Small intestine (tissue), 7 donors: ENCODE data around the gene EPHA2. TPM values are rescaled to one million over a fixed set of nuclear protein-coding genes. Genes with fewer than 3 reads are reported as not detected.

ENCODE experiments used
- DNase-seq, 2 donors: peaks; one replicate each; pipeline versions ENCODE4 v3.0.0 to v3.0.0-alpha.2; 2013
- FAIRE-seq: peaks from 2 replicates; lab custom pipeline; 2012; peaks lifted over from hg19 to GRCh38; lab: Jason Lieb, UNC
- H3K27ac ChIP-seq, 3 donors: one replicate each; pipeline ENCODE4 v1.5.1; 2013; ENCODE audit warnings: low read length in 2 of 3, mild to moderate bottlenecking in 2 of 3, control low read depth in 1 of 3, inconsistent platforms in 1 of 3, low read depth in 1 of 3, moderate library complexity in 1 of 3
- H3K27me3 ChIP-seq, 3 donors: one replicate each; pipeline ENCODE4 v1.6.1; 2013; ENCODE audit warnings: low read length in 3 of 3, inconsistent platforms in 1 of 3; ENCODE audit not compliant: control insufficient read depth in 3 of 3, insufficient read depth in 3 of 3
- H3K36me3 ChIP-seq, 3 donors: one replicate each; pipeline ENCODE4 v1.6.1; 2013; ENCODE audit warnings: low read length in 3 of 3, inconsistent platforms in 1 of 3, low read depth in 1 of 3, mild to moderate bottlenecking in 1 of 3, moderate library complexity in 1 of 3; ENCODE audit not compliant: control insufficient read depth in 3 of 3, insufficient read depth in 2 of 3
- H3K4me1 ChIP-seq, 3 donors: one replicate each; pipeline ENCODE4 v1.6.1; 2013; ENCODE audit warnings: low read length in 2 of 3, inconsistent platforms in 1 of 3, low read depth in 1 of 3, mild to moderate bottlenecking in 1 of 3, moderate library complexity in 1 of 3; ENCODE audit not compliant: control insufficient read depth in 3 of 3, insufficient read depth in 2 of 3
- H3K4me3 ChIP-seq, 3 donors: one replicate each; pipeline ENCODE4 v1.5.1; 2013; ENCODE audit warnings: low read length in 3 of 3, control low read depth in 1 of 3, inconsistent platforms in 1 of 3, low read depth in 1 of 3, mild to moderate bottlenecking in 1 of 3, moderate library complexity in 1 of 3
- H3K9me3 ChIP-seq, 2 donors: one replicate each; pipeline ENCODE4 v1.6.1; 2013; ENCODE audit warnings: low read depth in 1 of 2, low read length in 1 of 2; ENCODE audit not compliant: control insufficient read depth in 2 of 2, insufficient read depth in 1 of 2
- WGBS, 3 donors: extraction: QIAGEN DNeasy Blood & Tissue Kit; methylation state at CpG; one replicate each; pipeline ENCODE4 v1.1.7; 2013; 5-methylcytosine and 5-hydroxymethylcytosine counted together
- polyA plus RNA-seq, 4 donors: library from polyadenylated mRNA; stranded (reverse) in 3 of 4; unstranded in 1 of 4; fragments of 200-250 nt in 3 of 4; fragments of 120-200 nt in 1 of 4; gene quantifications; one replicate each; pipeline versions ENCODE4 v1.2.1 to v1.2.3, GENCODE V29; 2013
- donor health status: healthy with polysubstance abuse.
- donor health status: control.
- donor health status: control.
- donor health status: Bipolar disorder and iron deficiency.
- donor health status: healthy.

The EPHA2 gene
- polyA plus RNA-seq, 4 donors, result 12.7 to 23.8 (median 19.8) TPM

- no peak for DNase-seq
- no peak overlapping the region for H3K27ac ChIP-seq
- no peak overlapping the region for H3K4me3 ChIP-seq
- no peaks in the 10 kb centered on the region for H3K9me3 ChIP-seq
- no peaks in the 10 kb centered on the region for H3K4me1 ChIP-seq
- 78 to 93% (median 82%) methylated on average over 17 of the region's 17 CpGs for WGBS, 3 donors
- no peak for FAIRE-seq
- H3K27me3 ChIP-seq, result no peaks in the 10 kb centered on the region
- H3K36me3 ChIP-seq, result peaks cover 10 to 97% (median 14%) of the 10 kb centered on the region in 3 donors
Measured at GRCh38 chr1:16127676-16128337, 28.1 kb downstream of the EPHA2 start.

GRCh38 chr1:16126743-16127515, 28.9 kb downstream of the EPHA2 start:
- Histone ChIP-seq H3K4me1 (no peaks in the 10 kb centered on the region), H3K27me3 (no peaks in the 10 kb centered on the region), H3K27ac (no peak overlapping the region), H3K36me3 (peaks cover 7 to 93% (median 12%) of the 10 kb centered on the region in 3 donors), H3K9me3 (no peaks in the 10 kb centered on the region), H3K4me3 (no peak overlapping the region)
- WGBS, 3 donors, result 82 to 88% (median 87%) methylated on average over 12 of the region's 12 CpGs
- FAIRE-seq (no peak), DNase-seq (no peak)

GRCh38 chr1:16126160-16126559, 29.7 kb downstream of the EPHA2 start:
- no peak for DNase-seq
- H3K27ac ChIP-seq, result no peak overlapping the region
- no peaks in the 10 kb centered on the region for H3K27me3 ChIP-seq
- no peak overlapping the region for H3K4me3 ChIP-seq
- peaks cover 7 to 85% (median 12%) of the 10 kb centered on the region in 3 donors for H3K36me3 ChIP-seq
- WGBS, 3 donors, result 85 to 88% (median 87%) methylated on average over 9 of the region's 9 CpGs
- H3K9me3 ChIP-seq, result no peaks in the 10 kb centered on the region
- H3K4me1 ChIP-seq, result no peaks in the 10 kb centered on the region
- FAIRE-seq, result no peak

GRCh38 chr1:16125483-16125882, 30.4 kb downstream of the EPHA2 start:
- Histone ChIP-seq H3K4me1 (no peaks in the 10 kb centered on the region), H3K27me3 (no peaks in the 10 kb centered on the region), H3K27ac (no peak overlapping the region), H3K9me3 (no peaks in the 10 kb centered on the region), H3K36me3 (peaks cover 7 to 78% (median 12%) of the 10 kb centered on the region in 3 donors), H3K4me3 (no peak overlapping the region)
- 79 to 95% (median 94%) methylated on average over 3 of the region's 3 CpGs for WGBS, 3 donors
- no peak for FAIRE-seq
- no peak for DNase-seq

GRCh38 chr1:16125088-16125470, 30.8 kb downstream of the EPHA2 start:
- Histone ChIP-seq H3K9me3 (no peaks in the 10 kb centered on the region), H3K27ac (no peak overlapping the region), H3K4me1 (no peaks in the 10 kb centered on the region), H3K27me3 (no peaks in the 10 kb centered on the region), H3K36me3 (peaks cover 4 to 74% (median 10%) of the 10 kb centered on the region in 3 donors), H3K4me3 (no peak overlapping the region)
- no peak for DNase-seq
- WGBS, 3 donors, result 88 to 94% (median 89%) methylated on average over 11 of the region's 11 CpGs
- FAIRE-seq, result no peak

- no peak overlapping the region for H3K4me3 ChIP-seq
- H3K4me1 ChIP-seq, result no peaks in the 10 kb centered on the region
- DNase-seq (no peak), FAIRE-seq (no peak)
- H3K36me3 ChIP-seq, result peaks cover 3 to 70% (median 9%) of the 10 kb centered on the region in 3 donors
- 88 to 93% (median 91%) methylated on average over 18 of the region's 18 CpGs for WGBS, 3 donors
- no peak overlapping the region for H3K27ac ChIP-seq
- no peaks in the 10 kb centered on the region for H3K9me3 ChIP-seq
- H3K27me3 ChIP-seq, result no peaks in the 10 kb centered on the region
Measured at GRCh38 chr1:16124377-16125087, 31.3 kb downstream of the EPHA2 start.

GRCh38 chr1:16122916-16123315, 33.0 kb downstream of the EPHA2 start:
- Histone ChIP-seq H3K4me3 (no peak overlapping the region), H3K9me3 (no peaks in the 10 kb centered on the region), H3K27me3 (no peaks in the 10 kb centered on the region), H3K36me3 (peaks cover 0 to 54% (median 7%) of the 10 kb centered on the region in 3 donors), H3K27ac (no peak overlapping the region), H3K4me1 (no peaks in the 10 kb centered on the region)
- no peak for DNase-seq
- WGBS, 3 donors, result 66 to 88% (median 68%) methylated on average over 6 of the region's 6 CpGs
- no peak for FAIRE-seq

- no peaks in the 10 kb centered on the region for H3K27me3 ChIP-seq
- DNase-seq (no peak), FAIRE-seq (no peak)
- 84 to 91% (median 89%) methylated on average over 4 of the region's 4 CpGs for WGBS, 3 donors
- no peak overlapping the region for H3K4me3 ChIP-seq
- H3K9me3 ChIP-seq, result no peaks in the 10 kb centered on the region
- H3K36me3 ChIP-seq, result peaks cover 0 to 49% (median 6%) of the 10 kb centered on the region in 3 donors
- no peaks in the 10 kb centered on the region for H3K4me1 ChIP-seq
- no peak overlapping the region for H3K27ac ChIP-seq
Measured at GRCh38 chr1:16122350-16122881, 33.5 kb downstream of the EPHA2 start.
